Fibroblast of mammary gland (primary cell): ENCODE data around the gene SBDS.
"Not testable (repeated sequence)": the region's sequence is repeated elsewhere in the genome, so short reads cannot be mapped to it uniquely, and the experiment has no call there.

ENCODE experiments used
- DNase-seq: peaks from one replicate; pipeline ENCODE4 v3.0.0-alpha.2; 2010; ENCODE audit warnings: low read depth
- H3K4me3 ChIP-seq: 2 replicates; pipeline ENCODE4 v1.5.1; 2011; ENCODE audit warnings: low read depth, mild to moderate bottlenecking, low read length, moderate library complexity; ENCODE audit not compliant: control insufficient read depth
- TF ChIP-seq, protein P1 (sequence below): conservative IDR thresholded peaks from 2 replicates; pipeline ENCODE4 v1.5.1; 2011; ENCODE audit warnings: low read depth, low read length, inconsistent platforms; ENCODE audit not compliant: control insufficient read depth, insufficient read depth

Gene SBDS

GRCh38 chr7:66994691-66995049 lies 716 bp downstream of the SBDS start:
- peak; percentile 81 for DNase-seq
- TF ChIP-seq, protein P1, sequence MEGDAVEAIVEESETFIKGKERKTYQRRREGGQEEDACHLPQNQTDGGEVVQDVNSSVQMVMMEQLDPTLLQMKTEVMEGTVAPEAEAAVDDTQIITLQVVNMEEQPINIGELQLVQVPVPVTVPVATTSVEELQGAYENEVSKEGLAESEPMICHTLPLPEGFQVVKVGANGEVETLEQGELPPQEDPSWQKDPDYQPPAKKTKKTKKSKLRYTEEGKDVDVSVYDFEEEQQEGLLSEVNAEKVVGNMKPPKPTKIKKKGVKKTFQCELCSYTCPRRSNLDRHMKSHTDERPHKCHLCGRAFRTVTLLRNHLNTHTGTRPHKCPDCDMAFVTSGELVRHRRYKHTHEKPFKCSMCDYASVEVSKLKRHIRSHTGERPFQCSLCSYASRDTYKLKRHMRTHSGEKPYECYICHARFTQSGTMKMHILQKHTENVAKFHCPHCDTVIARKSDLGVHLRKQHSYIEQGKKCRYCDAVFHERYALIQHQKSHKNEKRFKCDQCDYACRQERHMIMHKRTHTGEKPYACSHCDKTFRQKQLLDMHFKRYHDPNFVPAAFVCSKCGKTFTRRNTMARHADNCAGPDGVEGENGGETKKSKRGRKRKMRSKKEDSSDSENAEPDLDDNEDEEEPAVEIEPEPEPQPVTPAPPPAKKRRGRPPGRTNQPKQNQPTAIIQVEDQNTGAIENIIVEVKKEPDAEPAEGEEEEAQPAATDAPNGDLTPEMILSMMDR = peak; percentile 16
- H3K4me3 ChIP-seq = peak overlapping the region; percentile 65

DNA sequence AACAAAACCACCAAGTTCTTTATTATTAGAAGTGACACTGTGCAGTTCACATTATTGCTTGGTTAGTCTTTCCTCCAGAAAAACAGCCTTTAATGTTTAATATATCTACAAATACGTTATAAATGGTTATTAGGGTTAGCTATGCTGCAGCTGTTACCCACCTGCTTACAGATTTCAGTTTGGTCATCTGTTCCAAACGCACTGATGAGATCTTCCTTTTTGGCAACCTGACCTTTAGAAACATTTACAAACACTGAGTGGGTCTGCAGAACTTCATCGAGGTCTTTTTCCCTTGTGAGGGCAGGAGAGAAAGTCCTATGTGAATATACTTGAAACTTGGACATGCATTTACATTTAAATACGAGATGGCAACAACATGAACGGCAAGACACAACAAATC lies 1.3 kb downstream of the SBDS start:
- H3K4me3 ChIP-seq = peak overlapping the region; percentile 65
- DNase-seq = peak; percentile 4

GRCh38 chr7:66989552-66989951 lies 5.8 kb downstream of the SBDS start:
- not testable (repeated sequence) for H3K4me3 ChIP-seq, DNase-seq

DNA sequence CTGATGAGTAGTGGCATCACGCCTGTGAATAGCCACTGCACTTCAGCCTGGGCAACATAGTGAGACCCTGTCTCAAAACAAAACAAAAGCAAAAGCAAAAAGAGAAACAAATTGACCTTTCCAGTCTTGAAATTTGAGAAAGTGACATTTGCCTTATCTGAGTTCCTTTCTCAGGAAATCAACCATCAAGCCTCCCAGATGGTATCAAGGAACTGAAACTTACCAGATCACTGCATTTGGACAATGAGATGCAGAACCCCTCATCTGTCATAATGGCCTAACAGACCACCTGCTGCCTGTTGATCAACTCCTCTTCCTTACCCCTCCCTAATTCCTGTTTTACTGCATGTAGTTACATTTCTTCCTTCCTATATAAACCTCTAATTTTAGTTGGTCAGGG lies 15.1 kb downstream of the SBDS start:
- not testable (repeated sequence) for H3K4me3 ChIP-seq, DNase-seq

DNA sequence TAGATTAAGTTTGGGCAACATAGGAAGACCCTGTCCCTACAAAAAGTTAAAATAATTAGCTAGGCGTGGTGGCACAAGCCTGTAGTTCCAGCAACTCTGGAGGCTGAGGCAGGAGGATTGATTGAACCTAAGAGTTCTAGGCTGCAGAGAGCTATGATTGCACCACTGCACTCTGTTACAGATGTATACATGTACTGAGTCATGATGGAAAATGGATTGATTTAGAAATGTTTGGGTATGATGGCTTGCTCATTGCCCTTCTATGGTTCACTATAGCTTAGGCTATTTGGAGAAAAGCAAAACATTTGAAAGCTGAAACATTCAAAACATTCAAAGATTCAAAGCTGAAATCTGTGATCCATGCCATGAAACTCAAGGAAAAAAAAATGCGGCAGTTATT lies 16.4 kb downstream of the SBDS start:
- H3K4me3 ChIP-seq = not testable (repeated sequence)

DNA sequence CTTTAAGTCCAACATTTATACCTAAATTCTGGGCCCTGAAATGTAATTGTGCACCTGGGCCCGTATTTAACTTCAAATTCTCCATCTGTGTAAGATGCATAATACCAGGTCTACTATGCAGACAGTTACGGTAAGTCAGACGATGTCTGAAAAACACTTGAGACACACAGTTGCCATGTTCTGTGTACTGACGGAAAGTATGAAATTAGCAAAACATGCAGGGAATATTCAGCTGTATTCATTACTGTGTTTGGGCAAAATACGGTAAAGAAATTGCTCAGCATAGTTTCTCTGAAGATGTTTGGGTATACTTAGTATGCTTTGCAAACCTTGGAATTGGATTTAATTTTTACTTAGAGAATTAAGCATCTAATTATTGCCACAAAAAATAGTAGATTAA lies 17.1 kb downstream of the SBDS start:
- DNase-seq, H3K4me3 ChIP-seq: not testable (repeated sequence)

More for the DNA sequence above, 16.4 kb downstream of the SBDS start:
- peak; percentile 9 for DNase-seq

DNA sequence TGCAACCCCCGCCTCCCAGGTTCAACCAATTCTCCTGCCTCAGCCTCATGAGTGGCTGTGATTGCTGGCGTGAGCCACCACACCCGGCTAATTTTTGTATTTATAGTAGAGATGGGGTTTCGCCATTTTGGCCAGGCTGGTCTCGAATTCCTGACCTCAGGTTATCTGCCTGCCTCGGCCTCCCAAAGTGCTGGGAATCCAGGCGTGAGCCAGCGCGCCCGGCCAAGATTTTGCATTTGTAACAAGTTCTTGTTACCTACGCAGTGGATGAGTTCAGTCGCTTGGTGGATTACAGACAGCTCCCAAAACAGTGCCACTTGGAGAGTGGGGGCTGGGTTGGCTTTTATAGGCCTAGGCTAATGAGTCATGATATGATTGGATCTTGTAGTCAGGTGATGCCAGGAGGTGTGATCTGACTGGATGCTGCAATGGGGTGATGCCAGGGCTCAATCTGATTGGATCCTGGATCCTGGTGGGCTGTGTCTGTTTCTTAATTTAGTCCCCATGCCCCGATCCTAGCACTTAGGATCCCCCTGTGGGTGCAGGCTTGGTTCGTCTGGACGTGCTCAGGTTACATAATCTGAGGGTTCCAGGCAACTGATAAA lies 20.3 kb downstream of the SBDS start:
- TF ChIP-seq, protein P1 = no peak
- DNase-seq = peak; percentile 29
- no peak overlapping the region for H3K4me3 ChIP-seq

DNA sequence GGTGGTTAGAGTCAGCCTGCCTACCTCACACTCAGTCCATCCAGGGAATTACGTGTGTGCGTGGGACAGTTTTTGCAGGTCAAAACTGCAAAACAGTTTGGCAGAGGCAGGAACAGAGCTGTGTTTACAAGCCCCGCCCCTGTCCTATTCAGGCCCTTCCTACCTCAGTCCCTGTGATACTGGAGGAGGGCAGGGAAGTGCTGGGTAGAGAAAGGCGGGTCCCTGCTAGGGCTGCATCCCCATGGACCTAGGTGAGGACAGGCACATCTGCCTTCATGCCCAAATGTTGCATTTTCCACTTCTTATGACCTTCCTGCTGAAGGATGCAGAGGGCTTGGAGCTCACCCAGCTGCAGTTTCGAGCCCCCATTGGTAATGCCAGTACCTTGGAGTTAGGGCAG lies 25.1 kb downstream of the SBDS start:
- DNase-seq = peak; percentile 10
- TF ChIP-seq, protein P1 = no peak
- no peak overlapping the region for H3K4me3 ChIP-seq

- not testable (repeated sequence) for H3K4me3 ChIP-seq, DNase-seq
Measured at GRCh38 chr7:66969001-66969400, 26.4 kb downstream of the SBDS start.

DNA sequence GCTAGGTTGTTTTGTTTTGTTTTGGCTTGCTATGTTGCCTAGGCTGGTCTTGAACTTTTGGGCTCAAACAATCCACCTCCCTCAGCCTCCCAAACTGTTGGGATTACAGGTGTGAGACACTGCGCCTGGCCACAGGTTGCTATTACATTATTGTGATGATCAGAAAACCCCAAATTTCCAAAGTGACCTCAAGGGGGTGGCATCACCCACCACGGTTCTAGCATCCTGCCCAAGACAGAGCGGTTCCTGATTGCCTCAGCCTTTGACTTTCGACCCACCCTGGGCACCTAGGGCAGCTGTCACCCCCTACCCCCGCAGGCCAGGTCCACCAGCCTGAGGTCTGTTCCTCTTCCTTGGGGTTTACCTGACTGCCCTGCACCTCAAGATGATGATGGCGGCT lies 28.4 kb downstream of the SBDS start:
- no peak for DNase-seq
- TF ChIP-seq, protein P1 = no peak
- no peak overlapping the region for H3K4me3 ChIP-seq
